GM19395 (cell line): ENCODE results near the gene MRFAP1L1.
"Not testable (repeated sequence)": the region's sequence is repeated elsewhere in the genome, so short reads cannot be mapped to it uniquely, and the experiment has no call there.

Source experiments
- ATAC-seq: cut with Tn5 transposase; IDR thresholded peaks from one replicate; pipeline ENCODE4 v1.9.1; 2021; ENCODE audit warnings: mild to moderate bottlenecking, moderate library complexity; ENCODE audit not compliant: unreplicated experiment

The MRFAP1L1 gene

DNA sequence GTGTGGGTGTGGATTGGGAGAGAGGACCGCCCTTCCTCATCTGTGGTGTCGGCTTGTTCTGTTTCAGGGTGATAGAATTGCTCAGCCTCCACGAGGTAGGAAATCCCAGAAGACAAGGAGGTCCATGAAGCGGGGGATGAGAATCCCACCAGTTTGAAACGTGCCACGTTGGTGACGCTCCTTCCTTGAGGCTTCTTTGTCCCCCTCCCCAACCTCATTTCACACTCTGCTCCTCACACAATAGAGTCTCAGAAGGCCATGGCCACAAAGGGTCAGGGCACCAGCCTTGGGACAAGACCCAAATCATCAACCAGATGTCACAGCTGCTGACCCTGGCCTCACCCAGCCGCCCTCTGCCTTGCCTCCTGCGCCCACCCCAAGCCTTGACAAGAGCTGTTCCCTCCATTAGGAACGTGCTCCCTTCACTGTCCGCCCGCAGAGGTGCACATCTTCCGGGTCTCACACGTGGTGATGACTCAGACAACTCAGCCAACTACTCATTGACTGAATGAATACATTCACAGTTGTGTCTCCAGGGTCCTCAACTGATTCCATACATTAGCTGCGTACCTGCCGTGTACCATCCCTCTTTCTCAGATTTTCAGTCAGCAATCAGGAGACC is 24.6 kb upstream of the MRFAP1L1 start:
- no peak for ATAC-seq

DNA sequence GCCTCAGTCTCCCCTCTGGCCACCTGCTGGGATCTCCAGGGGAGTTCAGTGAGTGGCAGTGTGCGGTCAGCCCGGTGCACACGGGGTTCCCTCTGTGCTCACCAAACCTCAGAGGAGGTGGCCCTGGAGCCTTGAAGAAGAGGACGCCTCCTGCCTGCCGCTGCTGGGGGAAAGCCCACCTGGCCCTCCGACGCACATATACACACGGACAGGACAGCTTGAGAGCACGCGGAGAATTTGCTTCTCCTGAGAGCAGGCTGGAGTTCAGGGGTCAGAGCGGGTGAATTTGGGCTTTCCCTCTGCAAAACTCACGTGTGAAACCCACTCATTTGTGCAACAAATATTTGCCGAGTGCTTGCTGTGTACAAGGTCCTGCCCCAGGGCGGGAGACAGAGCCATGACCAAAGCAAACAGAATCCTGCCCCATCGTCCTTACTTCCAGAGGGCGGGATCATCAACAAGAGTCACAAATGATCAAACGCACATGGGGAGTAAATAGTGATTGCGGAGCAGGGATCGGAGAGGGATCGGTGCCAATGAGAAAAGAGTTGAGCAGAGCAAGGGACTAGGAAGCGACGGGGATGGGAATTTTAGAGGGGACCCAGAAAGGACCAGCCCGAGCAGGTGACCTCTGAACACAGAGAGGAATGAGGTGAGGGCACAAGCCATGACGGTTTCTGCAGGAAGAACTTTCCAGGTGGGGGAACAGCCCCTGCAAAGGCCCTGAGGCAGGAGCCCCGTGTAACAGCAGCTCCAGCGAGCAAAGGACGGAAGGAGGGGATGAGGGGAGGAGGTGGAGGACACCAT is 23.9 kb upstream of the MRFAP1L1 start:
- no peak for ATAC-seq

DNA sequence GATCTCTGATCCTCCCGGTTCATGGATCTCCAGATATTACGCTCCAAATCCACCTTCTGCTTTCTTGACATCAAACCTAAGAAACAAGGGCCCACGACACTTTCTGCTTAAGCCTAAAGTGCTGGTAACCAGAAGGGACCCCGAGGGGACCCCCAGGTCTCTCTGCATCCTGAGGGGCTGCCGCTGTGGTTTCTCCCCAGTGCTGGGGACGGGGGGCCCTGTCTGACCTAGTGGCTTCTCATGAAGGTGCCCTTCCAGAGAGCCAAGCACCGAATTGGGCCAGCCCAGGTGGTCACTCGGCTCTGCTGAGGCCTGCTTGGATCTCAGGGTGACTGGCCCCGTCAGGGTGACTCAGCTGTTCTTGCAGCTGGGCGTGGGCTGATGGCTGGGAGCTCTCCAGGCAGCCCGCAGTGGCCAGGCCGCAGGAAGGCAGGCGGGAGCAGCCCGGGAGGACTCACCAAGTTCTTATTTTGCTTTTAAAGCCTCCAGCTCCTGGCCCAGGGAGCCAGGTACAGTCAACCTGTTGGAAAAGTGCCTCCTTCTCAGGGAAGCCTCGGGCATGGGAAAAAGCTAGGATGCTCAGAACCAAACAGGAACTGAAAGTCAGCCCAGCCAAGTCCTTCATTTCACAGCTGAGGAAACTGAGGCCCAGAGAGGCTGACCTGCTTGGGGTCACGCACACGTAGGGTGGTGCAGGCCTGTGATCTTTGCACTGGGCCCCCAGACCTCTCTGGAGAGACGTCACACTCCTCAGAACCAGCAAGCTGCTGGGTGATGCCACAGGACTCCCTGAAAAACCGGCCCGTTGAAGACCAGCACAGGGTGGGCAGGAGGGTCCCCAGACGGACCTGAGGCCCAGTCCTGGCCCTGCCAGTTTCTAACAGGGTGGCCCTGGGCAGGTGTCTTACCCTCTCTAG is 23.0 kb upstream of the MRFAP1L1 start:
- ATAC-seq: no peak

DNA sequence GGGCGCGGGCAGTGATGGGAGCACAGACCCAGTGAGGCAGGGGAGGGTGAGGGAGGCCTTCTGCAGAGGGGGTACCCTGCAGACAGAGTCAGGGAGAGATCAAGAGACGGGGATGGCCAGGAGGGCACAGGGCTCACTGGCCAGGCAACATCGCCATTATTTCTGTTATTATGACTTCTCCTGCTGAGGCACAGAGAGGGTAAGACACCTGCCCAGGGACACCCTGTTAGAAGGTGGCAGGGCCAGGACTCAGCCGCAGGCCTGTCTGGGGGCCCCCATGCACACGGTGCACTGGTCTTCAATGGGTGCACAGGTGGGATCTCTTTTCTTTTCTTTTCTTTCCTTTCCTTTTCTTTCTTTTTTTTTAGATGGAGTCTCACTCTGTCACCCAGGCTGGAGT is 22.1 kb upstream of the MRFAP1L1 start:
- no peak for ATAC-seq

DNA sequence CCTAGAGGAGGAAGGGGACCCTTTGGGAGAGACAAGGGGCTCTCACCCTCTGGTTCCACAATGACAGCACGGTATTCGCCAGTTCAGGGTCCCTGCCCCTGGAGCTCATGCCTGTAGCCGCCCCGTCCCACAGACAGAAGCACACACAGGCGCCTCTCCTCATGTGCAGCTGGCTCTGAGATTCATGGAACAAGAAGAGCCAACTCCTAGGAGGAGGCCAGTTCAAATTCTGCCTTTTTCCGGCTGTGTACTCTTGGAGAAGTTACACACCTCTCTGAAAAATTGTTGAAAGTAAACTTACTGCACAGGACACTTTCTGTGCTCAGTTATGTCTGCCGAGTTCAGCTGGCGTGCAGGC is 21.6 kb upstream of the MRFAP1L1 start:
- ATAC-seq: no peak

DNA sequence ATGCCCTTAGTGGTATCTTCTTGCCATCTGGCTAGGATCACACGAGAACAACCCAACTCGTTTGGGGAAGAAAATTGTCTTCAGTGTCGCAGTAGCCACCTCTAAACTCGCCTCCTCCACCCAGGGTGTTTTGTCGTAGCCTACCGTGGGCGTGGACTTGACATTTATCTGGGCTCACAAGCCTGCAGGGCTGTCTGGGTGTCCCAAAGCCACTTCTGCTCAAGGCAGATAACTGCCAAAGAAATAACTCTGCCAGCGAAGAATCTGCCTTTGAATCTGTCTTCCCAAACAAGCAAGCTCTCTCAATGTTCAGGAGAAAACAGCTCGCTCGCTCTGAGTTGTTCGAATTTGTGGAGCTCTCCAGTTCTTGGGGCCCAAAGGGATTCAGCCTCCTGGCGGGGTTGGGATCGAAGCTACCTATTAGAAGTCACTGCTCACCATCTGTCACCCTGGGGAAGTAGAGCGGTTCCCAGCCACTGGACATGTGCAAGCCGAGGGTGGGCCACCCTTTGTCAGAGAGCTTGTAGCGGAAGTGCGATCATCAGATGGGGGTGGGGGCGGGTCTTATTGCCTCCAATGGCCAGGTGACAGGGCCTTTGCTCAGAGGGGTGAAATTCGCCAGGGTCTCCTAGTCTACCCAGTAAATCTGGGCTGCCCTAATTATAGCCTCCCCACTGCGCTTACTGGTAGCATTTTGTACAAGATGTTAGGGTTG is 21.1 kb upstream of the MRFAP1L1 start:
- no peak for ATAC-seq

DNA sequence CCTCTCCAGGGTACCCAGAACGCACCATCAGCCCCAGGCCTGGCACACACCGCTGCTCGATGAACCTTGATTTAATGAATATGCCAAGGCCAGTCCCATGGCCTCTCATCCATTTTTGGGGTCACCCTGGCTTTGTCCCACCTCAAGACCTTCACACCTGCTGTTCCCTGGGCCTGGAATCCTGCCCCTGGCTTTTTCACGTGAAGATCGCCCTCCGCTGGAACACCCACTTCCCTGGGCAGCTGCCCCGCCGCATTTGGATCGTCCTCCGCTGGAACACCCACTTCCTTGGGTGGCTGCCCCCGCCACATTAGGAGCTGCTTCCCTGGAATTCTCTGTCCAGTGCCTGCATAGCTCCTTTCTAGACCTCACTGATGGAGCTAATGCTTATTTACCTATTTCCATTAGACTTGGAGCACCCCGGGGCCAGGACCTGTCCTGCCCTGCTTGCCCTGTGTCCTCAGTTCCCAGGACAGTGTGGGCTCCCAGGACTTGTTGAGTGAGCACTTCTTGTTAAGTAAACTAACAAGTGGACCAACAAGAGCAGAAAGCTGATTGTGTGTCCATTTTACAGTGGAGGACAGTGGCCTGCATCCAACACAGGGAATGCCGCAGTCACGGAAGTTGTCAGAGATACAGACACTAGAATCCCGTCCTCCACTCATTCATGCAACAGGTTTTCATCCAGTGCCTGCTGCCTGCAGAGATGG is 18.8 kb upstream of the MRFAP1L1 start:
- ATAC-seq: no peak

DNA sequence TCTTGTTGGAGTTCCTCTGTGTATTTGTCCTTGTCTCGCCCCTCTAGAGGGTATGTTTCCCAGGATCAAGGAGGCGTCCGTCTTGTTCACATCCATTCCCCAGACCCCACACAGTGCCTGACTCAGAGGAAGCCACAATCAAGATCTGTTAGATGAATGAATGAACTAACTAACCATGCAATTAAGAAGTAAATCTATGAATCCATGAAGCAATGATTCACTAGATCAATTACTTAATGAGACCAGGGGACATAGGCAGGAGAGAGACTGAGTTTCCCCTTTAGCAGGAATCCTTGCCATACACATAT is 18.2 kb upstream of the MRFAP1L1 start:
- ATAC-seq: no peak

DNA sequence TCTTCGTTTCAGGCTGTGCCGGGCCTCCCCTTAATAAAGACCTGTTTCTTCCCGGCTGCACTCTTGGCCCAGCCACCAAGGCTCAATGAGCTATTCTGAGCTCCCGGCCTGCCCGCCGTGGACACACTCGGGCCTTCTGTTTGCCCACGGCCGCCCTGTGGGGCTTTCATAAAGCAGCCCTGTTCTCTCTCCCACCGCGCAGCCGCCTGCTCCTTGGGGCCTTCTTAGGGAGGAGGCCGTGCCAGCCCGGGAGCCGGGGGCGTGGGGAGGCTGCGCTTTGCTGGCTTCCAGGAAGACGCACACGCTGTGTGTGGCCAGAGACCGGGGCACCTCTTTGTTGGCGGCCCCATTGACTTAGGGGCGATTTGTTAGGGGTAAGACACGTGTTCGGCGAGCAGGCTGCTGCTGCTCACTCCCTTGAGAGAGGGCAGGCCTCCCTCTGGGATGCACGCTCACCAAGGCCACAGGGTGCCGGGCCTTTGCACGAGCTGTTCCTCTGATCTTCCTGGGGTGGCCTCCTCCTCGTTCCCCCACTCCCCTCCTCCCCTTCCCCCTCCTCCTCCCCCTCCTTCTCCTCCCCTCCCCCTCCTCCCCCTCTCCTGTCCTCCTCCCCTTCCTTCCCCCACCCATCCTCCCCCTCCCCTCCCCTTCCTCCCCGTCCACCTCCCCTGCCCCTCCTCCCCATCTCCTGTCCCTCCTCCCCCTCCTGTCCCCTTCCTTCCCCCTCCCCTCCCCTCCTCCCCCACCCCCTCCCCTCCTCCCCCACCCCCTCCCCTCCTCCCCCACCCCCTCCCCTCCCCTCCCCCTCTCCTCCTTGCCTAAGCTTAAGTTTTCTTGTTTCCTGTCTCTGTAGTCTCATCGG is 17.6 kb upstream of the MRFAP1L1 start:
- ATAC-seq: no peak

DNA sequence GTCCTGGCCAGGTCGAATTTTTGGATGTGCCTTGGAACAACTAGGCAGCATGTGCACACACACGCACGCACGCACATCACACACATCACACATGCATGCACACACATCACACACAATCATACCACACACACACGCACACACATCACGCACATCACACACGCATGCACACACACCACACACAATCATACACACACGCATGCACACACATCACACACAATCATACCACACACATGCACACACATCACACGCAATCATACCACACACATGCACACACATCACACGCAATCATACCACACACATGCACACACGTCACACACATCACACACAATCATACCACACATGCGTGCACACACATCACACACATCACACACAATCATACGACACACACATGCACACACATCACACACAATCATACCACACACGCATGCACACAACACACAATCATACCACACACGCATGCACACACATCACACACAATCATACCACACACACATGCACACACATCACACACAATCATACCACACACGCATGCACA is 15.8 kb upstream of the MRFAP1L1 start:
- not testable (repeated sequence) for ATAC-seq

DNA sequence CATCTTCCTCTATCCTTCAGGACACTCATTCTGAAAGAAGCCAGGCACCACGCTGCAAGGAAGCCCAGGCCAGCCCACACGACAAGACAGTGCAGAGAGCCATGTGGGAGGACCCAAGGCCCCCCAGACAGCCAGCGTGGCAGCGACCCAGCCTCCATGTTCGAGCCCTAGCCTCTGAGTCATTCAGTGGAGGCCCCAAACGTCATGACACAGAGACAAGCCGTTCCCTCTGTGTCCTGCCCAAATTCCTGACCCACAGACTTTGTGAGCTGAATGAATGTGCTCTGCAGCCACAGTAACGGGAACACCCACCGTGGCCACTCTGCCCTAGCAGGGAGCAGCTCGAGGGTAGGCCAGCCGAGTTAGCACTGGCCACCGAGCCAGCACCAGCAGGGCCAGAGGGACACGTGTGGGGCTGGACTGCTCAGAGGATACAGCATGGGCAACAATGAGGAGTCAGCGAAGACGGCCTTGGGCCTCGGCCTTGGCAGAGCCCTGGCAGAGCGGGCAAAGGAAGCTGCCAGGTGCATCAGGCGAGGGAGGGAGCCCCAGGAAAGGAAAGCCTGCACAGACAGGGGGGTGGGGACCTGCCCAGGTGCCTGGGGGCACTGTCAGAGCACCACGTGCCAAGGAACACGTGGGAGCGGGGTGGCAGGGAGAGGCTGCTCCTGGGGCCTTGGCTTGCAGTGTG is 14.9 kb upstream of the MRFAP1L1 start:
- no peak for ATAC-seq

DNA sequence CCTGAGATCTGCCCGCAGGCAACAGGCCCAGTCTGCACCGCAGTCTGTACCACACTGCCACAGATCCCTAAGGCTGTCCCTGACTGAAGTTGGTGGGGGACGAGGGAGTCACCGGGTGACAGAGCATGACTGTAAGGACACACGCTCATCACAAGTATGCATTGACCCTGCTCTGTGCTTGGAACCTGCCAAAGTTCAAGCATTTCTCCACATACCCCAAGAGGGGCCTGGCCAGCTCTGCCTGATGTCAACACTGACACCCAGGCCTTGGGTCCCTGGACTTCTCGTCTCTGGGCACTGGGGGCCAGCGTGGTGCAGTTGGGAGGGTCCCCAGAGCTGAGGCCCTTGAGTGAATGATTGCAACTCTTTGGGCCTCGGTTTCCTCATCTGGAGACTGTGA is 14.2 kb upstream of the MRFAP1L1 start:
- ATAC-seq: no peak

DNA sequence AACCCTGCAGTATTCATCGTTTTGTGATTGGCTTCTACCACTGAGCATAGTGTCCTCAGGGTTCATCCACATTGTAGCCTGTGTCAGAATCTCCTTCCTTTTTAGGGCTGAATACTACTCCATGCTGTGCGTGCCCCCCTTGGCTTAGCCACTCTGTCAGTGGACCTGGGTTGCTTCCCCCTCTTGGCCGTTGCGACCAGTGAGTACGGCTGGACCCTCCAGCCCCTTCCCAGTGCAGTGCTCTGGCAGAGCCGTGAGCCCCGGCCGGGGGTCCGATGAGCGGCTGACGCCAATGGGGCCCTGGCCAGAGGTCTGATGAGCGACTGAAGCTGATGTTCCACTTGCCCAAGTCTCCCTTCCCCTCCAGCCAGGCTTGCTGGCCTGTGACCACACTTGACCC is 13.2 kb upstream of the MRFAP1L1 start:
- ATAC-seq: no peak

DNA sequence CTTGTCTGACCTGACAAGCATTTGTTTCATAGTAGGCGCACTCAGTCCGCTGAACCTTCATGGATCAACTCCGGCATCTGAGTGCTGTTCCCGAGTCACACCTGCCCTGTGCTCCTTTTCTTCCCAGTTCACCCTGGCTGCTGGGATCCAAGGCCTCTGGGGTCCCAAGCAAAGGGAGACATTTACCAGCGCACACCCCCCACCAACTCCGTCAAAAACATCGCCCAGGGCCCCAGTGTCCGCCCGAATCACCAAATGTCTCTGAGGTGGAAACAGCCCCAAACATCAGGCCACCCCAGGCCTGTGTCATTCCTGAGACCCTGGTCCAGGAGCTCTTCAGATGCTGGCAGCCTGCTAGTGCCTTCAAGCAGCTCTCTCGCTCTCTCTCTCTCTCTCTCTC is 11.5 kb upstream of the MRFAP1L1 start:
- ATAC-seq: no peak

DNA sequence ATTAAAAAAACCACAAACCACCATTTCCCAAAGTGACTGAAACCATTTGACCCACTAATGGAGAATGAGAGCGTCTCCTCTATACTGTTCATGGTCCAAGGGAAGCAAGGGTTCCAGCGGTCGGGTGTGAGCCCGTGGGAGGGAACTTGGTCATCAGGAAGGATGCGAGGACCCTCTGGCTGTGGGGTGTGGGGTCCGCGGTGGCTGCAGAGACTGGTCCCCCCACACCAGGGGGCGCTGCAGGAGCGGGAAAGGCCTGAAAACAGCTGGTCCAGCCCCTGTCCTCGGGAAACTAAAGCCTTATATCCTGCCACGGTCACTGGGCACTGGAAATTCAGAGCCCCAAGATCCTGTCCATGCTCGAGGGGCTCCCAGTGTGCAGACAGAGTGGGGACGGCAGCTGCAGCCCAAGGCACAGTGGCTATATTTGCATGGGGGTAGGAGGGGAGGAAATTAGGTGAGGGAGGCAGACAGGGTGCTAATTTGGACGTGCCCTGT is 10.6 kb upstream of the MRFAP1L1 start:
- no peak for ATAC-seq

DNA sequence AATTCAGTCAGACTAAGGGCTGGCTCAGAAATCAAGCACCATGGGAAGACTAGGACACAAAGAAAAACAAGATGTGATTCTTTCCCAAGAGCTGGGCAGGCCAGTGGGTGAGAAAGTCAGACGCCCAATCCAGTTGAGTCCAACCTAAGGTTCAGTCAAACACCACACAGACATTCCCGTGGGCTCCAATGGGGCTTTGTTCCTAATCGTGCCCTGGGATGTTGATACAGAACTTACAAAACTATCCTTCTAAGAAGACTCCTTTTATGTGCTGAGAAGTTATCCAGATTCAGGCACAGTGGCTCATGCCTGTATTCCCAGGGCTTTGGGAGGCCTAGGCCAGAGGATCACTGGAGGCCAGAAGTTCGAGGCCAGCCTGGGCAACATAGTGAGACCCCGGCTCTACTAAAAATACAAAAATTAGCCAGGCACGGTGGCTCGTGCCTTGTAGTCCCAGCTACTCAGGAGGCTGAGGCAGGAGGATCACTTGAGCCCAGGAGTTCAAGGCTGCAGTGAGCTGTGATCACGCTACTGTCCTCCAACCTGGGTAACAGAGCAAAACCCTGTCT is 10.0 kb upstream of the MRFAP1L1 start:
- ATAC-seq: no peak

DNA sequence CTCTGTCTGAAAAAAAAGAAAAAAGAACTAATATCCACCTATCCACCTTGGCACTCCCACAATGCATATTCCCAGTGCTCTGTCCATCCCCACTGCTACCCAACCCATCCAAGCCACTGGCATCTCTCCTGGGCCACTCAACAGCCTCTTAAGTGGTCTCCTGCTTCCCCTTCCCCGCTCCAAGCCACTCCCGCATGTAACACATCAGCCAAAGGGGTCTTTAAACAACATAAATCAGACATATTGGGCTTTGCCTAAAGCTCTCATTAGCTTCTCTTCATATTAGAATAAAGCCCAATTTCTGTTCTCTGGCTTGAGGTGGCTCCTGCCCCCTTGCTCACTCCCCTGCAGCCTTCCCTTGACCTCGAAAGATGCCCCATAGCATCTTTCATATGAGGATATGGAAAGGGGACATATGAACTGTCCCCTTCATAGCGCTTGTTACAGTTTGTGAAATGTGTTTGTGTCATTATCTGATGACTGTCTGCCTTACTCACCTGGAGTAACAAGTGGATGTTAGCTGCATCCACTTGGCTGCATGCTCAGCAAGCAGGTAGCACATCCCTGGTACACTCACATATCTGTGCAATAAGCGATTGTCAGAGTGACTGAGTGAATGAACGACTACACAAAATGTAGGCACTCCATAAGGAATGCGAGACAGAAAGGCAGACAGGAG is 9.4 kb upstream of the MRFAP1L1 start:
- ATAC-seq: no peak
